Smooth muscle cell of the brain vasculature (primary cell): ENCODE measurements around the gene FEM1A.
A peak's percentile ranks its signal among the peaks of the same experiment; 100 is the strongest.
"Not testable (repeated sequence)": the region's sequence is repeated elsewhere in the genome, so short reads cannot be mapped to it uniquely, and the experiment has no call there.

ENCODE experiments used
- DNase-seq: peaks from one replicate; pipeline ENCODE4 v3.0.0-alpha.2; 2012; ENCODE audit warnings: low read depth, low spot score

The FEM1A gene

GRCh38 chr19:4811328-4812131, 20.0 kb downstream of the FEM1A start:
- no peak for DNase-seq

GRCh38 chr19:4814625-4815425, 23.3 kb downstream of the FEM1A start:
- DNase-seq = no peak

- peak; percentile 76 for DNase-seq
Measured at GRCh38 chr19:4815426-4816201, 24.1 kb downstream of the FEM1A start.

- no peak for DNase-seq
Measured at GRCh38 chr19:4816202-4816949, 24.8 kb downstream of the FEM1A start.

GRCh38 chr19:4816950-4817278, 25.4 kb downstream of the FEM1A start:
- DNase-seq = no peak

- no peak for DNase-seq
Measured at GRCh38 chr19:4817467-4818277, 26.1 kb downstream of the FEM1A start.

- DNase-seq = no peak
Measured at GRCh38 chr19:4821265-4821664, 29.7 kb downstream of the FEM1A start.

- not testable (repeated sequence) for DNase-seq
Measured at GRCh38 chr19:4822354-4822753, 30.8 kb downstream of the FEM1A start.

GRCh38 chr19:4823577-4823976, 32.0 kb downstream of the FEM1A start:
- DNase-seq = no peak

- DNase-seq = no peak
Measured at GRCh38 chr19:4829001-4829712, 37.6 kb downstream of the FEM1A start.

GRCh38 chr19:4830332-4830731, 38.8 kb downstream of the FEM1A start:
- DNase-seq = no peak

- no peak for DNase-seq
Measured at GRCh38 chr19:4830768-4831265, 39.3 kb downstream of the FEM1A start.

- no peak for DNase-seq
Measured at GRCh38 chr19:4831304-4831978, 39.9 kb downstream of the FEM1A start, which contains the start of gene TICAM1. Gene TICAM1, minus strand, starts transcription at chr19:4831712. Its CDS starts 13,335 bp downstream, at chr19:4818377.

- not testable (repeated sequence) for DNase-seq
Measured at GRCh38 chr19:4831979-4832340, 40.4 kb downstream of the FEM1A start.

- DNase-seq = no peak
Measured at GRCh38 chr19:4832776-4833175, 41.2 kb downstream of the FEM1A start.

- DNase-seq = no peak
Measured at GRCh38 chr19:4839192-4839591, 47.7 kb downstream of the FEM1A start.

GRCh38 chr19:4843647-4843965, 52.1 kb downstream of the FEM1A start:
- DNase-seq = no peak

GRCh38 chr19:4844348-4845179, 53.0 kb downstream of the FEM1A start:
- no peak for DNase-seq
